ENCODE measurements around the gene HOXB5. TPM values are rescaled to one million over a fixed set of nuclear protein-coding genes. Genes with fewer than 3 reads are reported as not detected.

Gene HOXB5
- polyA plus RNA-seq, 10 donors, result 0.60 to 7.2 (median 3.0) TPM

DNA sequence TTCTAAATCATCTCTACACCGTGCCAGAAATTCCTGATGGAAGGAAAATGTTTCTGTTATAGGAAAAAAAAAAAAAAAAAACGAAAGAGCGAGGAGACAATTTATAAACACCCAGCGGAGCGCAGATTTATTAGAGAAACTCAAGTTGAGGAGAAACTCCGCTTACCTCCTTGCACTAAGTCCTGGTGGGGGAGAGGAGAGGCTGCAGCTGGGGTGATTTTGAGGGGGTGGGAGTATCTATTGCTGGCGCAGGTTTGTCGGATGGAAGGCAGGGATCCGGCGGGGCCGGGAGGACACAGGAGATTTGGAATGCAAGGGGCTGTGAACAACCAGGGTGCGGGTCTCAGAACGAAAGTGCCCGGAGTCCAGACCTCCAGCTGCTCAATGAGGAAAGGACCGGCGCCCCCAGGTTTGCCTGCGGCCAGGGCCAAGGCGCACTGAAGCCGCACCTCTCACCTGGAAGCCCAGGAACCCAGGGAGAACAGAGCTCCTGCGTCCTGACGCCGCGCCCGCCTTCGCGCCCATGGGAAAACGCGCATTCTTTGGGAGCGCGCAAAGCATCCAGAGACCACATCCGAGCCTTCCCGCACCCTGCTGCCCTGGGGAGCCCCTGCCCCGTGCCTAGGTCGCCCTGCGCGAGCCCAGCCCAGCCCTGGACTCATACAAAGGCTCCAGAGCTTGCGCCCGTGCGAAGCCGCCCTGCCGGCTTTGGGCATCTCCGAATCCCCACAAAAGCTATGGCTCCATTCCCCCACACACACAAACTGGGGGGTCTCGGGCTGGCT, 24.1 kb upstream of the HOXB5 start:
- no peak for DNase-seq

DNA sequence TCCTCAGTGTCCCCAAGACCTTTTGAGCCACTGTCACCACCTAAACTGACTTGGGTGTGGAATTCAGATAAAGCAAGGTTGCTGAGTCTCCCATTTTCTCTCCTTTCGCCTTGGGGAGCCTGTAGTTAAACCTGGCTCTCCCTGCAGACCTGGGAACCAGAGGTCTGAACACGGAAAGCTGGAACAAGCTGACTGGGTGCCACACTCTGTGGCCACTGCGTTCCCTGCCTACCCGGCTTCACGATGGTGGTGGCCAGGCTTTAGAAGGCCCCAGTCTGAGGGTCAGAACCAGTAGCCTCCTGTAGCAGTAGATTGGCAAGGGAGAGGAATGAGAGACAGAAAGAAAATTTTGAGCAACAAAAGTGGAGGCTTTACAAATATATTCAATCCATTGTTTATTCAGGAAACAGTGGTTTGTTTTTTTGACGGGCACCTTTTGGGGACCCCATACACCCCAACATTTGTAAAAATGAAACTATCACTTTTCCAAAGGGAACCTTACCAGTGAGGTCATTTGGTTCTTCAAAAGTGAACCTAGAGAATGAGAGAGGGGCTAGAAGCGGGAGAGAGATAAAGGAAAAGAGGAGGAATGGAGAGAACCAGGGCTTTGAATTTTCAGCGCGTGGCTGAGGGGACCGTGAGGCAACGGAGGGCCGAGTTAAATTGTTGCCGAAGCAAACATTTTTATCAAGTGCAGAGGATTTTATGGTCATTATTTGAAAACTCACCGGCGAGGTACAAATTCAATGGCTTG, 23.3 kb upstream of the HOXB5 start:
- no peak for DNase-seq

DNA sequence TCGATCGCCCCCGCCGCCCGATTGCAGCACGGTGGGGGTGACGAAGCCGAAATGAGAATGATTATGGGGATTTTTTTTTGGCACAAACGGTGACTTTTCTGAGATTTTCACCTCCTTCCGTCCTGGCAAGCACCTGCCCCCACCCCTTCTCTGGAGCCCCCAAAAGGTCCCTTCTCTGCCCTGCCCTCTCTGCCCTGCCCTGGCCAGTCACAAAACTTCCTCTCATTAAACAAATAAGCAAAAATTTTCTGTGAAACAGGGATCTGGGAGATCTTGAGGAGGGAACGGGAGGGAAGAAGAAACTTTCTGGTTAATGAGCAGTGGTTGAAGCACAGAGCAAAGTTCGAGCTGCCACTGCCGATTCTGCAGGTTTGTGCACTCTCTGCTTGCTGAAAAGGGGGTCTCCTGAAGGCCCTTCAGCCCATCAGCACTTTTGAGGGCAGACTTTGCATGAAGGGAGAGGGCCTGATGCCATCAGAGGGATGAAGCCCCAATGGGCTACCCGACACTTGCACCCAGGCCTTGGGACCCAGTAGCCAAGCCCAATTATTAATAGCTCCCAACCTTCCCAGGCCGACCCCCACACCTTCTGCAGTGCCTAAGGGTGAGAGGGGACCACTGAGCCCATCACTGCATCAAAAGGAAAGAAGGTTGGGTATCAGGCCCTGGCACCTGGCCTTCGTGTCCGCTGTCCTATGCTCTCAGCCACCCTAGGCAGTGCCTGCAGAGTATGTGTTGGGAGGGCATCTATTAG, 22.6 kb upstream of the HOXB5 start:
- no peak for DNase-seq

DNA sequence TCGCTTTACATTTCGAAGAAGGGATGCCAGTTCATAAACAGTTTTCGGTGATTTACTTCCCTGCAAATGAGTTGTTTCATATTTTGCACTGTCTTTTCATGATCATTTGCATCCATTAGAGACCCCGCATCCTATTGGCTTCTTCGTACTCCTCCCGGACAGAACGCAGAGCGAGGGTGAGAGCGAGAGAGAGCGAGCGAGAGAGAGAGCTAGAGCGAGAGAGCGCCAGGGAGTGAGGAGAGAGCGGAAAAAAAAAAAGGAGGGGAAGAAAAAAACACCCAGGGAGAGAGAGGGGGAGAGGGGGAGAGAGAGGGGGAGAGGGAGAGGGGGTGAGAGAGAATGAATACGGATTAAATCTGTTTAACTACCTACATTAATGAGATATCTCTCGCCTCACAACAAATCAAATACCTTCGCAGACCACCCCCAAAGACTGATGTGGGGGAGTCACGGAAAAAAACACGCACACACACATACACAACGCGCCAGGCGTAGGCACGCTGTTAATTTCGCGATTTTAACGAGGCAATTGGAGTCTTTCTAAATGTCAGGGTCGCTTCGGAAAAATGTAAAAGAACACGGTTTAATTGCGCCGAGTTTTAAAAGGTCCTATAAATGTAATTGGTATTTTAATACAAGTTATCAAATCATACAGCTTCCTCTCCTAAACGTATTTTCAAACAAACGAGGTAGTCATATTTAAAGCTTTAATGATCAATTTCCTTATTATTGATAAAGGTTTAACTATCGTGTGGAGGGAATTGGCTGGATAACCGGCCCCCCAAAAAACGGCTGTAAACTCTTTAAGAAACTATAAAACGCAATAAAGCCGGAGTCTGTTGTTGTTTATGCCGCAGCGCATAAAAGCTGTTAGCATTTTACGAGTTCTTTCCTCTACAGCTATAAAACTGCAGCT, 21.7 kb upstream of the HOXB5 start, which contains the start of gene HOXB8:
TSS of gene HOXB8 (minus strand) at position 246 of the 916 bp plus-strand sequence. CDS start 588 bp downstream, outside the sequence.
- DNase-seq, result no peak

DNA sequence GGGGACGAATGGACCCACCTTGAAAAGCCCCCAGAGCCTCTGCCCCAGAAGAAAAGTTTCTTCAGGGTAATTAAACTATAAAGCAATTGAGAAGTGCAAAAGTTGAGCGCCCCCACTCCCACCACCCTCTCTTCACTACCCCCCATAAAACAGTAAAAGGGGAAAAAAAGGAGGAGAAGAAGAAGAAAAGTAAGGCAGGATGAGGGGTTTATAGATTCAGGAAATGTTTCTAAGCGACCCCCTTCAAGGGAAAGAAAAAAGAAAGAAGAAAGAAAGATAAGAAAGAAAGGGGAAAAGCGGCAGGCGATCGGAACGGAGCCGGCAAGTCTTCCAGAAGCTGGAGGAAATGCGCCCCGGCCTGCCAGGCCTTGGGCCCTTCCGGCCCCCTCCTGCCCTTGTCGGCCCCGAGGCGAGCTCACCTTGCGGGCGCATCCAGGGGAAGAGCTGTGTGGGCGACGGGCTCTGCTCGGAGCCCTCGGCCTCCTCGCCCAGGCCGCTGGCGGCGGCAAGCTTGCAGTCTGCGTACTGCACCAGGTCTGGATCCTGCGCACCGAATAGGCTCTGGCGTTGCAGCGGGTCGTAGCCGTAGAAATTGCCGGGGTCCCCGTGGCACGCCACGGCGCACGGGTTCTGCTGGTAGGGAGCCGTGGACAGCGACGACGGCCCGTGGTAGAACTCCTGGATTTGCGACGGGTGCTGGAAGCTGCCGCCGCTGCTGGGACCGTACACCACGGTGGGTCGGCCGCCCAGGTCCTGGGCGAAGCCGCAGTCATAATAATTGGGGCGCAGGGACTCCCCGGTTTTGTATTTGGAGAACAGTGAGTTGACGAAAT, 20.5 kb upstream of the HOXB5 start:
- peak in 1 of 3 donors; percentile 73 for DNase-seq

DNA sequence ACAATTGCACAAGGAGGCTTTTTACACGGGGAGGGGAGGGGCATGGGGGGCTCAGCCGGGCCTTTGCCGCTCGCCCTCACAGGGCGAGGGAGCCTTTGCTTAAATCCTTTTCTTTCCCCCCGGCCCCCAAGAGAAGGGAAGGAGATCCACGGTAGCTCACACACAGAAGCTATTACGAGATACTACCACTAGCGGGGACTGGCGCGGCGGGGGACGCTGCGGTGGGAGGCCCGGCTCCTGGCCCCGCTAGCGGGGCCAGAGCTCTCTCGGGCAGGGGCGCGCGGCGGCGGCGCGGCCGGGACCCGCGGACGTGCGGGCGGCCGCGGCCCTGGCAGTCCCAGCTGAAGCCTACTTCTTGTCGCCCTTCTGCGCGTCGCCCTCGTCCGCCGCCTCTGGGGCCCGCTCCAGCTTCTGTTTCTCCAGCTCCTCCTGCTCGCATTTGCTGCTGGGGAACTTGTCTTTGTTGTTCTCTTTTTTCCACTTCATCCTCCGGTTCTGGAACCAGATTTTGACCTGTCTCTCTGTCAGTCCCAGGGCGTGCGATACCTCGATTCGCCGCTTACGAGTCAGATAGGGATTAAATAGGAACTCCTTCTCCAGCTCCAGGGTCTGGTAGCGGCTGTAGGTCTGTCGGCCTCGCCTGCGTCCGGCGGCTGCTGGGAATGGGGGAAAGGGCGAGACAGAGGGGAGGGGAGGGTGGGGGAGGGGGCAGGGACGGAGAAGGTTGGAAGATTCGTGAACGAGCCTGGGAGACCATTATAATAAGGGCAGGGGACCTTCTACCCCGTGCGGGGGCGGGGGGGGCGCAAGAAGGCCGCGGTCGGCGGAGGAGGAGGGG, 19.5 kb upstream of the HOXB5 start:
- peak in 2 of 3 donors; percentile 37 to 67 for DNase-seq

DNA sequence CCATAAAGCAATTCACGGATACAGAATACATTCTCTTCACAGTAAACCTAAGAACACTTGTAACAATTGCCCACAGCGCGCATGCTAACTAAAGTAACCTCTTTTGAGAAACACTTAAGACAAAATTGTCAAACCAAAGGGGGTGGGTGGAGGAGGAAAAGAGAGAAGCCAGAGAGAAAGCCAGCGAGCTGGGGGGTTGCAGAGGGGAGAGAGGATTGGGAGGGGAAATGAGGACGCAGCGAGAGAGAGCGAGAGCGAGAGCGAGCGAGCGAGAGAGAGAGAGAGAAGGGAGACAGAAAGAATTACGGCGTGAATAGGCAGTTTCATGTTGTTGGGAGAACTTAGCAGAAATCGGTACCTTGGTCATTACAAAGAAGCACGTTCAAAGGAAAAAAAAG, 18.9 kb upstream of the HOXB5 start:
- peak in 1 of 3 donors; percentile 33 for DNase-seq

DNA sequence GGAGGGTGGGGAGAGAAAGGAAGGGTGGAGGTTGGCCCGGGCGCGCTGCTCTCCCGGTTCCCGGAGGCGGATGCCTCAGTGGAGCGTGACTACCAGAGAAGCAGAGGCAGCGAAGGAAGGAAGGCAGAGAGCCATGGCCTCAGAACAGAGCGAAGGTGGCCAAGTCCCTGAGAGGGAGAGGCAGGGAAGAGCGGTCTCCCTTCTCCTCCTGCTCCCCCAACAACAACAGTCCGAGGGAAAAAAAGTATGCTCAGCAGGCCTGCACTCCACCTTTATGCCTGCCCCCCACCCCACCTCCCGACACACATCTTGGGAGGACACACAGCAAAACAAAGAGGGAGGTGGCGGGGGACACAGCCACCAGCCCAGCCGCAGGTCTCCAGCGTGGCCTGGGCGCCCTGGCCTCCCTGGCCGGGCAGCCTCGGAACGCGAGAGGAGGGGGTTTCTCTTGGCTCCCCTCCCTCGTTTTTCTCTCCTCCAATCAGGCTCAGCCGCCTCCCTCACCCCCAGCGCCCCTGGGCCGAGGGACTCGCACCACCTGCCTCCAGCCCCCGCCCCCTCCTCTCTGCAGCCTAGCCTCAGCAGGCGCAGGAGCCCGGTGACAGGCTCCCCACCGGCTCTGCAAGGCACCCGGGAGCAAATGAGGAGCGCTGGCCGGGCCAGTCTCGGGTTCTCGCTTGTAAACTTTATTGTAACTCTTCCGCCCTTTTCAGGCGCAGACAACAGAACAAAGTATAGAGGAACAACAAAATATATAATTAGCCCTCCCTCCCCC, 18.3 kb upstream of the HOXB5 start:
- DNase-seq, result no peak

DNA sequence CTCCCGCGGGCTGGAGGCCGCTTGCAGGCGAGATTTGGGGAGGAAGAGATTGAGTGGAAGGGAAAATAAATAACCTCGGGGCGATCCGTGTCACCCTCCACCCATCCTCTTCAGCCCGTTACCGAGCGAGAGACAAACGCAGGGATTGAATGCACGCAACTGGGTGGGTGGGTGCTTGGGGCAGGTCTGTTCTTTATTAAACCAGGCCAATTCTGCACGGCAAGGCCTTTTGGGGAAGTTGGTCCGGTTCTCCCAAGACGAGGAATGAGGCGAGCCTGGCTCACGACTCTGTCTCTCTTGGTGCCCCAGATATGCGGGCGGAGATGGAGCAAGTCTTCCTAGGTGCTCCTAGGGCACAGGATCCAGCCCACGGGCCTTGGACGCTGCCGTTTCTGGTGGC, 17.6 kb upstream of the HOXB5 start:
- DNase-seq, result no peak

DNA sequence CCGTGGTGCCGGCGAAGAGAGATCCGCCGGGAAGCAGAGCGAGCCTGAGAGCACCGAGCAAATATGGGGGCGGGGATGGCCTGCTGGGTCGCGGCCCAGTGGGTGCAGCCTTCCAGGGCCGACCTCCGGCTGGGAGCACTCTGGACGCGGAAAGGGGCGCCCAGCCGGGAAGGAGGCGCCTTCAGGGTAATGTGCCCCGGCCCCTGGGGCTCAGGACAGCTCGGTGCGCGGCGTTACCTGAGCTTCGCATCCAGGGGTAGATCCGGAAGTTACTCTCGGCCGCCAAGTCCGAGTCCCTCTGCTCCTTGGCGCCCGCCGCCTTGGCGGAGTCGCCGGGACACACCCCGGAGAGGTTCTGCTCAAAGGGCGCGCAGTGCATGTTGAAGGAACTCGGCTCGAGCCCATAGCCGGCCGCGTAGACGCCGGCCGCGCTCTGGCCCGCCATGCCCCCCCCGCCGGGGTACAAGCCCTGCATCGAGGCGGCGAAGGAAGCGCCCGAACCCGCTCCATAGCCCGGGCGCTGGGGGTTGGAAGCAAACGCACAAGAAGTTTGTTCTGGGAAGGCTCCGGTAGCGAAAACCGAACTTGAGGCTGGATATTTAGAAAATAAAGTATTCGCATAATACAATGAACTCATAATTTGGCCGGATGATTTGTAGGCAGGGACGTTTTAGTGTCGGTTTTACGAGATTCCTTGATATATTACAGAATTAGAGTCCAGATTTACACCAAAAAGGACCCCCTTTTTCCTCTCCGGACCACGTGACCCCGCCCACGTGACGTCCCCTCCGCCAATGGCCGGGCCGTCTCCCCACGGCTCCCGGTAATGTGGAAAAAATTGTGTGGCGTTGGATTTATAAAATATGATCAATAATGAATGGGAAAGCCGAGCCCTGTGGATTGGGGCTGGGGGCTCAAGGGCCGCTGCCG, 17.0 kb upstream of the HOXB5 start, which contains the start of gene HOXB7:
TSS of gene HOXB7 (minus strand) at position 736 of the 930 bp plus-strand sequence. CDS start at position 637, 99 bp downstream.
- peak; percentile 59 to 86 (median 79) for DNase-seq

DNA sequence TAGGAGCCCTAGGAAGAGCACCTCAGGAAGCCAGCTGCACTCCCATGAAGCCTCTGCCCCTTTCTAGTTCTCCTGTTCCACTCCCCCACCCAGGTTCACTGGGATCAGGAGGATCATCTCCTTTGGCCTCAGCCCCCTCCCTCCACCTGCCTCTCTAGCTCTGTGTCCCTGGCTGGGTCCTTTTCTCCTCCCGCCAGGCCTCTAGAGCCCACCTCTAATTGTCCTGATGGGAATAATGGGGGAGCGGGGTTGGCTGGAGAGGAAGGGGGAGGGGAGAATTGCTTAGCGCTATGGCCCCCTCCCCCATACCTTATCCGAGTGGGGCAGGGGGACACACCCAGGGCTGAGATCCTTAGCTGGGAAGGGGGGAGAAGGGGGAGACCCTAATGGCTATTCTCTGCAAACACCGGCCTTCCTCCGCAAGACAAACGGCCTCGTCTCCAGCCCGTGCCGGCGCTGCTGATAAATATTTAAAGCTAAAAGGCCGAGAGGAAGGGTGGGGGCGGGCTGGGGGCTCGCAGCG, 16.2 kb upstream of the HOXB5 start:
- no peak for DNase-seq

DNA sequence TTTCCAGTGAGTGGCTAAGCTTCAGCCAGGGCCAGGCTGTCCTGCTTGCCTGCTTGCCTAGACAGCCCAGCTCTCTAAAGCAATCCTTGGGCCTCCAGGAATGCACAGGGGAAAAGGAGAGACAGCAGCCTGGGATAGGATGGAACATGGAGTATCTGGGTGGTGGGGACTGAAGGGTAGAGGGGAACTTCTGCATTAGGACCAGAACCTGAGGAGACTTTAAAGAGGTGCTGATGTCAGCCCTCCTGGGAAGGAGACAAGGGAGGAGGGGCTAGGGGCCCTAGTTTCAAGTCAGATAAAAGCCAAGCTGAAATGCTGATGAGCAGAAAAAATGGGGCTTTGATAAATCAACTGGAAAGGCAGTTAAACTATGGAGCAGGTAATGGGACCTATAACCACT, 15.5 kb upstream of the HOXB5 start:
- no peak for DNase-seq

DNA sequence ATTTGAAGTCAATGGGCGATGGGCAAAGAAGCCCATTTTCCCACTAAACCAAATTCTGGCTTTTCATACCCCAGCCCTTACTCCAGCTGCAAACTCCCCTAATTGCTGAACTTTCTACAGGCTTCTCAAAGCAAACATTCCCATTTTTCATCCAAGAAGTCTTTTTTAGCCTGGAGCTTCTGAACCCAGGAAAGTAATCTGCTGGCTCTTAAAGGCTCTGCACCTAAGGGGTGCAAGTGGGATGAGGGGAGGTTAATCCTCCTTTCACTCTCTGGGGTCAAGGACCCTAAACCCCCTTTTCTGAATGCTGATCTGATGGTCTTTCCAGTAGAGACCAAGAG, 14.9 kb upstream of the HOXB5 start:
- no peak for DNase-seq

DNA sequence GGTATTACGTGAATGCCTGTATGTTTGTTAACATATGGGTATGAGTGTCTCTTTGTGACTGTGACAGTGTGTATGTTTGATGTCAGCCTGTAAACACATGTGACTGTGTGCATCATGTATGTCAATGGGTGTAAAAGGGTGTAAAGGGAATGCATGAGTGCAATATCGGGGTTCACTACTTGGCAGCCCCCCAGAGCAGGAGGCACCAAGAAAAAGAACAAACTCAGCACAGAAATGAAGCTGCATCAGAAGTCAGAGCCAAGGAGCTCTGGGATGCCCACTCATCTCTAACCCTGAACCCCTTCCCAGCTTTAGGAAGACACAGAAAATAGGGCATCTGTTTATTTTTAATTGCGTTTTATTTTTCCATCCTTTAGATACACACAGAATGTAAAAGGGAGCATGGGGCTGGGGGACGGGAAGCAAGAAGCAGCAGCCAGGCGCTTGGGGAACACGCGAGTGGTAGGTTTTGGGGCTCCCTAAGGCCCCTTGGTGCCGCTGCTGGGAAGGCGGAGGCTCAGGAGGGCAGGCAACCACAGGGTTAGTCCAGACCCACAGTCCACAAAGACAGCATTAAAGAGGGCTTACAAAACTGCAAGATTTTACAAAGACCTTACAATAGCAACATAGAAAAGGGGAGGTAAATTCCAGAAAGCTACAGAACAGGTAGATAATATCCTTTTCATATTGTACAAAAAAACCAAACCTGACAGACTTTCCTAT, 13.5 kb upstream of the HOXB5 start:
- no peak for DNase-seq

DNA sequence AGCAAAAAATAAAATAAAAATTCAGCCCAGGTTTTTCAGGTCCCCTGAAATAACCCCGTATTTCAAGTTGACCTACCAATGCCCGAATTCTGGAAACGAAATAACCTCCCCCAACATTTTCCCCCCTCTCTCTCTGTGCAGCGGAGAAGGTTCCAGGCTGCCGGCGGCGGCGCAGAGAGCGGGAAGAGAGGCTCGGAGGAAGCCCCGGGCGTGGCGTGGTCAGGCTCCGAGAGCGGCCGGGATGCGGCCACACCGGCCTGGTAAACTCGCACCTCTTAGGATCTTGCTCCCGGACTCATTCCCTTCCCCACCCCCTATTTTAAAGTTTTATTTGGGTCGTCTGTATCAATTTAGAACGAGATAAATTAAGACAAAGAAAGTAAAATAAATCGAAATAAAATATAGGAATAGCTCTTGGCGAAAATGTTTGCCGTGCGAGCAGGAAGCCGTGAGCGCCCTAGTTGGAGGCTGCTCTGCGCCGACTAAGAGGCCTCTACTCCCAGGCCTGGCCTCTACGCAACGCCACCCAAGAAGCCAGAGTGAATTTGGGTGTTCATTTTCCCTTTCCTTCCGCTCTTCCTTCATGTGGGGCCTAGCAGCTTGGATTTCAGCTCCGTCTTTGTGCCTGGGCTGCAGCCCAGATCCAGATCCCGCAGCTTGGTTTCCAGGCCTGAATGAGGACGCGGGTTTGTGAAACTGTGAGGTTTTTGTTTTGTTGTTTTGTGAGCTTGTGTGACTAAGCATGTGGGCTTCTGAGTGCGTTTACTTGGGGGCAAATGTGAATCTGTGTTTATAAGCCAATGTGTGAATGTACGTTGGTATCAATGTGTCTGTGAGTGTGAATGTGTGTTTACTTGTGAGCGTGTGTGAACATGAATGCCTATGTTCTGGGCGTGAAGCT, 12.7 kb upstream of the HOXB5 start:
- peak in 1 of 3 donors; percentile 55 for DNase-seq

Measured in muscle of back (tissue), 11 donors.